NCI-H1417 (cell line): Measurements from ENCODE around the gene GNG11.
"Not testable (repeated sequence)": the region's sequence is repeated elsewhere in the genome, so short reads cannot be mapped to it uniquely, and the experiment has no call there.

ENCODE experiments used
- DNase-seq, 3 experiments: peaks; one replicate each; lab custom pipeline; 2025; lab: John Stamatoyannopoulos, UW

Gene GNG11

GRCh38 chr7:93921607-93922566 lies at the start of gene GNG11:
TSS of gene GNG11 (plus strand) at chr7:93921735. CDS start at chr7:93922138, 403 bp downstream.
- no peak for DNase-seq

GRCh38 chr7:93873998-93874574 lies 47.4 kb upstream of the GNG11 start:
- no peak for DNase-seq

- DNase-seq, result no peak
Observed at GRCh38 chr7:93877742-93878141, 43.8 kb upstream of the GNG11 start.

GRCh38 chr7:93879356-93879755 lies 42.2 kb upstream of the GNG11 start:
- no peak for DNase-seq

DNA sequence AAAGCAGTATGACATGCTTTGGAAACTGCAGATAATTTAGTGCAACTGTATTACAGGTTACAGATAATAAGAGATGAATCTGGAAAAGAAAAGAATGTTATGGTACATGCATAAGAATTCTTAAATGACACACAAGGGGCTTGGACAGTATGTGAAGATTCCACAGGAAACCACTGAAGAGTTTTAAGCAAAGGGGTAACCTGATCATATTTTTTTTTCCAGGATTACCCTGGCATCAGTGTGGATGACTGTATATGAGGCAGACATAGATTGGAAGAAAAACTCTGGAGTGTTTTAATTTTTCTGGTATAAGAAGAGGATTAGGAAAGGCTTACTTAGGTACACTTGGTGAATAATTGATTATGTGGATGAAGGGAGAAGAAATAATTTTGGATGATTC lies 39.1 kb upstream of the GNG11 start:
- no peak for DNase-seq

GRCh38 chr7:93883078-93883916 lies 38.2 kb upstream of the GNG11 start:
- DNase-seq, result no peak

- no peak for DNase-seq
Observed at GRCh38 chr7:93883917-93884345, 37.6 kb upstream of the GNG11 start.

DNA sequence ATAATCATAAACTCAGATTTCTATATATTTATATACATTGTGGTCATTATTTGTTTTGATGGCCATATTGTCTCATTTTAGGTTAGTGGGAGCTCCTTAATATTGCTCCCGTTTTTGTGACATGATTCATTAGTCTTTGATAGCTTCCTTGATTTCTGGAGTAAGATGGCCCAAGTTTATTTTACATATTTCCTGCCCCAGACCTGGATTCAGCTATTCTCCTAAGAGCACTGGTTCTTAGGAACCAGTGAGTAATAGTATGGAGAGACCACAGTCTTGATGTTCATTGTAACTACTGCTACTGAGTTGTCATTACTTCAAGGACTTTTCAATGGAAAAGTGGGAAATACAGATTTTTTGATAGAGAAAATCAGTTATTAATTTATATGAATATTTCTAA lies 37.0 kb upstream of the GNG11 start:
- DNase-seq, result no peak

DNA sequence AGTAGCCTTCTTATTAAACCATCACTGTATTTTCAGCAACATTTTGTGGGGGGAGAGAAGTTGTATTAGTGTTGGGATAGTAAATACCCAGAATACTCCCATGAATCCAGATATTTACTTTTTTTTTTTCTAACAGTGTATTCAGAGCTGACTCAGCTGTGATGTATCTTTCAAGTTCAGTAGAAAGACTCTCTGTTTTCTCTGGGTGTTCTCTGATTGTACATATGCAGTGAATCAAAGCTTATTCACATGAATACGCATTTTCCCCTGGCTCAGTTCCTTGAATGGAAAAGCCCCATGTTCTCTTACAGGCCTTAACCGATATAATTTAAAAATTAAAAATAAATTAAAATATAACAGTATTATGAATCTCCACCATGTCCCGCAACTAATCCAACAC lies 32.3 kb upstream of the GNG11 start:
- no peak for DNase-seq

GRCh38 chr7:93890041-93890463 lies 31.5 kb upstream of the GNG11 start:
- peak in 2 of 3 experiments; percentile 34 to 43 for DNase-seq

- DNase-seq, result no peak
Observed at GRCh38 chr7:93890464-93891068, 31.0 kb upstream of the GNG11 start, which contains the start of gene TFPI2. TSS of gene TFPI2 (minus strand) at chr7:93890753. CDS start at chr7:93890678, 75 bp downstream.

GRCh38 chr7:93894426-93894825 lies 27.1 kb upstream of the GNG11 start:
- DNase-seq, result no peak

GRCh38 chr7:93894966-93895640 lies 26.4 kb upstream of the GNG11 start:
- DNase-seq, result no peak

DNA sequence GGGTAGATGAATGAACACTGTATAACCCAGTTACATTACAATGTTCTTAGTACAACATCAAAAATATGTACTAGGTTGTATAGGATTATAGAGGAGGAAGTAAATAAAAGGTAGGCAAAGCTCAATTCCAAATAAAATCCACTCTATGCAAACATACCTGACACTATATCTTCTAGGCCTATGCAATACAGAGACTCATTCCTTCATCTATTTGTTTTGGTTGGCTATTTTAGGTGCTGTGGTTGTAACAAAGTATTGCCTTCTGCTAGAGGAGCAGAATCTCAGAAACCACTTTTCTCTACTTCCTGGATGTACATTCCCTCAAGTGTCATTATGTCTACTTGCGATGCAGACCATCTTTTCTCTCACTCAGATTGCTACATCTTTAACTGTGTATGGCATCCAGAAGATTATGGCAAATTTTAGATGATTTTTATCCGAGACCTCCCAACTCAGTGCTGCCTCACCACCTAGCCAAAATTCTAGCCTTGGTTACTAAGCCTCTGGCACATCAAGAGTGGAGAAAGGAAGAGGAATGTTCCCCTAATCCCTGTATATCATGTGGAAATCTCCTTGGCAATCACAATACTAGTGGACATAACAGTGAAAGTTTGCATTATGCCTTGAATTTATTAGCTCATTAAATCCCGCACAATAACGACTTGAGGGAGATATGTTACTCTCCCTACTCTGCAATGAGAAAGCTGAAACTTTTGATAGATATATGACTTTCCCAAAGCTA lies 25.5 kb upstream of the GNG11 start:
- DNase-seq, result no peak

DNA sequence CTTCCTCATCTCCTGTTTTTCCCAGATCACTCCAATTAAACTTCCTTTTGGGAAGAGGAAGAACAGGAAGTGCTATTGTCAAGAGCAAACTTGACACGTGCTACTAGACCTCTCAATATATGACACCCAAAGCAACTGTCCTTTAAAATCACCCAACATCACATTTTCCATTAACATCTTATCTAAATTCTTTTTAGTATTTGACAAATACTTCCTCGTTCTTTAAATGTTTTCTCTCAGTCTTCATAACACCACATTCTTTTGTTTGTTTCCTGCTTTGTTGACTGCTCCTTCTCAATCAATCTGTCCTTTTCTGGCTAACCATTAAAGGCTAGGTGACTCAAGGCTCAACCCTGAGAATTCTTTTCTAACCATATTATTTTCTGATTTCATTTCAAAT lies 23.9 kb upstream of the GNG11 start:
- no peak for DNase-seq

- DNase-seq, result peak; percentile 11 to 66 (median 18)
Observed at GRCh38 chr7:93902777-93903423, 18.6 kb upstream of the GNG11 start.

- no peak for DNase-seq
Observed at GRCh38 chr7:93906267-93906666, 15.3 kb upstream of the GNG11 start, which contains the start of gene GNGT1. TSS of gene GNGT1 (plus strand) at chr7:93906567. CDS start at chr7:93906747, 180 bp downstream.

GRCh38 chr7:93910076-93910994 lies 11.2 kb upstream of the GNG11 start:
- DNase-seq, result no peak

- not testable (repeated sequence) for DNase-seq
Observed at GRCh38 chr7:93911242-93911641, 10.3 kb upstream of the GNG11 start.
